Stimulated activated CD4-positive, alpha-beta T cell treated with anti-CD3 and anti-CD28 coated beads, TNF-alpha, amount 100 ng/mL, for 1 hour (primary cell): ENCODE data around the gene ADTRP.
"Not testable (repeated sequence)": the region's sequence is repeated elsewhere in the genome, so short reads cannot be mapped to it uniquely, and the experiment has no call there.

Source experiments
- DNase-seq, 3 donors: peaks; one replicate each; pipeline ENCODE4 v3.0.0-alpha.2; 2020; ENCODE audit warnings: low read depth in 3 of 3, low spot score in 1 of 3

Gene ADTRP

DNA sequence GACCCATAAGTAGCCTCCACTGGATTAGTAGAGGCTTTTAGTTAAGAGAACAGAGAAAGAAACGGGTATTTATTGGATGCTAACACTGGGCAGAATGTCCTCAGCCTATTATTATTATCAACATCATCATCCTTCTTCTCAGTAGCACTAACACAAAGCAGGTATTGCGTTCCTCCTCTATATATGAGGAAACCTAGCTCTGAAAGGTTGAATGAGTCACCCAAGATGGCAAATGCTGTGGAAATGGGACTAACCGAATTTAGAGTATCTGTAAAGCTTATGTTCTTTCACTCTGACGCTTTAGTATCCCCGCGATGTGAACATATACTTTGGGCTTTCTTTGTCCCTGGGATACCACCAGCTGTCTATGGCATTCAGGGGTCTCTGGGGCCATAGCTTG, 77.0 kb downstream of the ADTRP start:
- DNase-seq: no peak

DNA sequence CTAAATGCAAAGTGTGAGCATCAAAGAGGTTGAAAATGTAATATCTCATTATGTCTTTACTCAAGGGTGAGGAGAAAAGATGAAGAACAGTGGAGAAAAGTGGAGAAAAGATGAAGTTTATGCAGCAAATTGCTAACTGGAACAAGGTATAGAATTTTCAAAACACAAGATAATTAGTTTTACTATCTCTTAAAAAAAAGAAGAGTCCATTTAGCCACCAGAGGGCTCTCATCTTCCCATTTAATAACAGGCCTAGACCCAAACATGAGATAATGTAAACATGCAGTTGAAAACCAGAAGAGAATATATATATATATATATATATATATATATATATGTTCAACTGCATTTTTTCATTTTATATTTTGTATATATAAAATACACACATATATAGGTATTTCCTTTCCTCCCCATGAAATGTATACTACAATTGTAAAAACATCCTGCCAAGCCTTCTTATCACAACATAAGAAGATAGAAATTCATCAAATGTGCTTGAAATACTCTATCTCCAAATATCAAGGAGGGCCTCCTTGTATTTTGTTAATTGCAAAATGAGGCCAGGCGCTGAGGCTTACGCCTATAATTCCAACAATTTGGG, 78.4 kb downstream of the ADTRP start:
- DNase-seq: no peak

DNA sequence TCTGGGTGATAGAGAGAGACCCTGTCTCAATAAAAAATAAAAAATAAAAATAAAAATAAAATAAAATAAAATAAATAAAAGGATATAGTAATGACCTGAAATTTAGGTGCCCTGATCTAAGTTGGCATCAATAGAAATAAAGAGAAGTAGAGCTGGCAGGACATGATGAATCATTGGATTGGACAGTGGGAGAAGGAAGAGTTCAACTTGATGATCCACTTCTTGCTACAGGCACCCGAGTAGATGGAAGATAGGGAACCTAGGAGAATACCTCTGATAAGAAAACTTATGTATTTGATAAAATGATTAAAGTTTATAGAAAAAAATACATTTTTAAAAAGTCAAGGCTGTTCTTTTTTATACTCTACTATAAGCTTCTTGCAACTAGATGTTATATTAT, 79.0 kb downstream of the ADTRP start:
- DNase-seq: no peak

DNA sequence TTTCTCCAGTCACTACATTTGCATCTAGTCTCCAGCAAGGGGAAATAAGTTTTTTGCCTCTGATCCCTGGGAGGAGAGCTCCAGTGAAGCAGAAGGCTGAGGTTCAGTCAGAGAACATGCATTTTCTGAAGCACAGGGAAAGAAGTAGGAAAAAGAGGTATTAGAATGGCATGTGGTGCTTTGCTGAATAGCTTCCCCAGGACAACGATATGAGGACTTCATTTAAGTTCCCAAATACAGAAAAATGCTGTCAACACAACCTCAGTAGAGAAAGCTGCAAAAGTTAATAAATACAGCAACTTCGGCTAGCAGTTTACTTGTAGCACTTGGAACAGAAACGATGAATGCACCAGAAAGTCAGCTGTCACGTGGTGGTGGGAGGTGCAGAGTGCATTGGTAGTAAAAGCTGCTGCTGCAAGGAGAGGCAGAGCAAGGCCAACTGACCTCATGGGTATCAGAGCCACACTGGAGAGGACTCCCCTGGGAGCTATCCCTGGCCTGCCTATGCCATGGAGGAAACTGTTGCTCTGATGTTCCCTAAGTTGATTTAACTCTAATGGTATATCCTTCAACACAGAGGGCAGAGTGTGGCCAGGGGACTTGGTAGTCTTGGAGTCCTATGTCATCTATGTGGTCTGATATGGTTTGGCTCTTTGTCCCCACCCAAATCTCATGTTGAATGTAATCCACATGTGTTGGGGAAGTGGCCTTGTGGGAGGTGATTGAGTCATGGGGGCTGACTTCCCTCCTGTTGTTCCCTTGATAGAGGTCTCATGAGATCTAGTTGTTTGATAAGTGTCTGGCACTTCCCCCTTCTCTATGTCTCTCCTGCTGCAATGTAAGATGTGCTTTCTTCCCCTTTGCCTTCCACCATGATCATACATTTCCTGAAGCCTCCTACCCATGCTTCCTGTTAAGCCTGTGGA, 85.9 kb downstream of the ADTRP start:
- no peak for DNase-seq

DNA sequence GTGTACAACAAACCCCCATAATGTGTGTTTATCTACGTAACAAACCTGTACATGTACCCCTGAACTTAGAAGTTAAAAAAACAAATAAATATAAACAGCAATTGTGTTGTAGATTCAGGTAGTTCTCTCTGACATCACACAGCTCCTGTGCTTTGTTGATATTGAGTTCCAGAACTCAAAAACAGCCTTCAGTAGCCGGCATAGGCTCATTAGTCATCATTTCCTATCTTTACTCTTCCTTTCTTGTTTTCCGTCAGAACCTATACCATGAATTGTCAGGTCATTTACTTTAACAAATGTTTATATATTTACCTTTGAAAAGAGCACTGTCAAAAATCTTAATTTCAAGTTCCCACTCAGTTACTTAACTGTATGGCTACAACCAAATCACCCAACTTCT, 88.8 kb downstream of the ADTRP start:
- no peak for DNase-seq

DNA sequence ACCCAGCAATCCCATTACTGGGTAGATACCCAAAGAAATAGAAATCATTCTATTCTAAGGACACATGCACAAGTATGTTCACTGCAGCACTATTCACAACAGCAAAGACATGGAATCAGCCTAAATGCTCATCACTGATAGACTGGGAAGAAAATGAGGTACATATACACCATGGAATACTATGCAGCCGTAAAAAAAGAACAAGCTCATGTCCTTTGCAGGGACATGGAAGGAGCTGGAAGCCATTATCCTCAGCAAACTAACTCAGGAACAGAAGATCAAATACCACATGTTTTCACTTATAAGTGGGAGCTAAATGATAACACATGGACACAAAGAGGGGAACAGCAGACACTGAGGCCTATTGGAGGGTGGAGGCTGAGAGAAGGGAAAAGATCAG, 89.2 kb downstream of the ADTRP start:
- DNase-seq: not testable (repeated sequence)

DNA sequence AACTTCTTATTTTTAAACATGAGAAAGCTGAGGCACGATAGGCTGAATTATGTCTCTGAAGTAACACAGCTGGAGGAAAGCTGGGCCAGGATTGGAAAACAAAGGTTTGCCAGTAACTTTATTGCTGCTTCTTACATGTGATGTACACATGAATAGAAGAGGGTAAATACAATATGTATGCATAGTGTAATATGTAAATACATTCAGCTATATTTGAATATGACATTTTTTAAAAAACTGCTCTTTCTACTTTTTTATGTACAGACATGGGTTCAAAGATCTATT, 90.2 kb downstream of the ADTRP start:
- no peak for DNase-seq

DNA sequence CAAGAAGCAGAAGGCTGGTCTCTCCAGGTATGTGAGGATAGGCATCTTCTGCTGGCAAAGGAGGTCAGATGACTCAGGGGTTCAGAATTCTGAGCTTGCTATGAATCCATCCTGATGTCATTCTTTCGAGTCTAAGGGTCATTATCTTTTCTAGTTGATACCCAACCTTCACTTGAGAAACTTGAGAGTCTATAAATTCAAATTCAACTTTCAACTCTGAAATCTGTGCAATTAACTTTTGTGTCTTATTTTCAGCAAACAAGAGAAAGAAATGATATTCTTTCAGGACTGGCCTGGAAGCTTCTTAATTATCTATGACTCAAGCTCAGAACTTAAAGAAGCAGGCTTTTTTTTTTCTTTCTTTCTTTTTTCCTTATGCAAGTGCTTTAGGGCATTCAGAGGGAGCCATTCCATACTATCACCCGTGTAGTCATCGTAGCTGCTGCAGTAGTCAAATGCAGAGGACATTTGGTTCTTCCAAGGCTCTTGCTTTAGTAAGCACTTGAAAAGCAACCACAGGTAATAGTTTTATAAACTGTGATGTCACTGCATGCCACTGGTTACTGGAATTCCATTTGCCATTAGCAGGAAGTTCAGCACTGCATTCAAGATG, 93.0 kb downstream of the ADTRP start:
- no peak for DNase-seq

DNA sequence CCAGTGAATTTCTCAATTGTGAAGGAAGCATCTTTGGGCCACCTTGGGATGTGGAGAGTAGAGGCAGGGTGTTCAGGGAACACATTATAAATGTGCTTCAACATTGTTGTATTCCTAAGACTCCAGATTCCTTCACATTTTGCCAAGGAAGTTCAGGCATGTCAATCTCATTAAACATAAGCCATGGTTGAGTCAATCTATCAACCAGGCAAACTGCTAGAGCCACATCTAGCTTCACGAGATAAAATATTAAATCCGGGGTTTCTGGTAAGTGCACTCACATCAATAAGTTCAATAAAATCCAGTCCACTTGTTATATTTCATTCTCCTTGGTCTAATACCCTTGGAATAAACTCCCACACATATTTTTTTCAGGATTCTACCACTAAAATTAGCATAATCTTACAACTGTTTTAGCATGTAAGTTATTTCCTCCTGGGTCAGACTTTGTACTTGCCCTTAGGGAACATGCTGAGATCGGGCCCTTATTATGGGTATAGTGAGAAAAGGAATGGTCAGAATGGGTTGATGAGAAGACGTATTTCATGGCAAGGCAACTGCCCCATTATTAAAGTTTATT, 93.6 kb downstream of the ADTRP start:
- DNase-seq: no peak

DNA sequence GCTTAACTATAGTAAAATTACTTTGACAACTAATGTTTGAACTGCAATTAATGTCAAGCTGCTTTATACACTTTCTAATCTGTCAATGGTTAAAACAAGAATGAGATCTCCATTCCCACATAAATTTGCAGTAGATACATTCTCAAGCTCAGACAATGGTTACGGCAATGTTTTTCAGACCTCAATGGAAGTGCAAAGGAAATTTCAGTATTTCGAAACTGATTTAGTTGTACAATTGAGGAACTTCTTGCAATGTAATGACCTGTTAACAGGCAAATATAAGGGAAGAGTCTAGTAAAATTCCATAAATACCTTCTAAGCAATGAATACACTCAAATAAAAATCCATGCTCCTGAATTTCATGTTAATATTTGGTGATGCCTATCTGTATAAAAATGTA, 94.7 kb downstream of the ADTRP start:
- DNase-seq: no peak

DNA sequence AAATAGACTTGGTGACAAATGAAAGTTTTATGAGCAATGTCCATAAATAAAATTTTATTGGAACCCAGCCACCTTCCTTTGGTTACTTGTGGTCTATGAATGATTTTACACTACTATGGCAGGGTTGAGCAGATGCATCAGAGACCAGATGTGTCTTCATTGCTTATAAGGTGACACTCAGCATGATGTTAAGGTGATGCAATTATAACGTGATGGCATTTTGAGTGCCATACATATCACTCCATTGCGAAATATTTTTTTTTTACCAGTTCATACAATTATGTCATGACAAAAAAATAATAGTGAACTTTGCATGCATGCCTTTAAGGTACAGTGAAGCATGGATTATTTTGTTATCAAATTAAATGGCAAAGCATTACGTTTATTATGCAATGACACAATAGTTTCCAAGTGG, 96.0 kb downstream of the ADTRP start:
- no peak for DNase-seq

DNA sequence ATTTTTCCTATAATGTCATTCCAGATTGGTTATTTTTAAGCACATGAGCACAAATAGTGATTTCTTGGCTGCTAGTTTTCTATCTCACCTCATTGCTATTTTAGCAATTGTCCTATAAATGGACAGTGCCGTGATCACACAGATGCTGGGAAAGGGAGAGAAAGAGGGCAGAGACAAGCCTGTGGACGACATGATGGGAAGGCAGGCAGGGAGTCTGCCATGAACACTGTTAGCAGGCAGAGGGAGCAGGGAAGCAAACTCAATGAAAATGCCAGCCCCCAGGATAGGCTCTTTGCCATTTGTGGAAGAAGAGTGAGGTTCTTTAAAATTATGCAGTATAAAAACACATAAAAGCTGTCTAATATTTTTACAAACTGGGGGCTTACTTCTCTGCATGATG, 96.8 kb downstream of the ADTRP start:
- no peak for DNase-seq

DNA sequence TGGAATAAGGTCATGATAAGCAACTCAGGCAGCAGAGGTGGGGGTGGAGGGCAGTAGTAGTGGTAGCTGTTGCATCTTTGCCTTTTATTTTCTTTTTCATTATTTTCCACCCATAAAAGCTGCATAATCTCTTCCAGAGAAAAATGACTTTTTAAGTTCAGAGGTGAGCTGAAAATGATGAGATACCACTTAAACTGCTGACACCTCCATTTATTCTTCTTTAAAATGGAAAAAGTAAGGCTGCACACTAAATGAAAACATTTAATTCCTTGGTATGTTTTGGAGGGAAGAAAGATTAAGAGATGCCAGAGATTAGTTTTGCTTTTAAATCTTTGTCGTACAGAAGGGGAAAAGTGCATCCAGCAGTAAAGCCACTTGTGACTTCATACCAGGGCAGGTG, 97.2 kb downstream of the ADTRP start:
- DNase-seq: no peak

DNA sequence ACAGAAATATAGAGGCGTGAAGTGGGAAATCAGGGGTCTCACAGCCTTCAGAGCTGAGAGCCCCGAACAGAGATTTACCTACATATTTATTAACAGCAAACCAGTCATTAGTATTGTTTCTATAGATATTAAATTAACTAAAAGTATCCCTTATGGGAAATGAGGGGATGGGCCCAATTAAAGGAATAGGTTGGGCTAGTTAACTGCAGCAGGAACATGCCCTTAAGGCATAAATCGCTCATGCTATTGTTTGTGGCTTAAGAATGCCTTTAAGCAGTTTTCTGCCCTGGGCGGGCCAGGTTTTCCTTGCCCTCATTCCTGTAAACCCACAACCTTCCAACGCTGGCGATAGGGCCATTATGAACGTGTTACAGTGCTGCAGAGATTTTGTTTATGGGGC, 98.1 kb downstream of the ADTRP start:
- DNase-seq: not testable (repeated sequence)

DNA sequence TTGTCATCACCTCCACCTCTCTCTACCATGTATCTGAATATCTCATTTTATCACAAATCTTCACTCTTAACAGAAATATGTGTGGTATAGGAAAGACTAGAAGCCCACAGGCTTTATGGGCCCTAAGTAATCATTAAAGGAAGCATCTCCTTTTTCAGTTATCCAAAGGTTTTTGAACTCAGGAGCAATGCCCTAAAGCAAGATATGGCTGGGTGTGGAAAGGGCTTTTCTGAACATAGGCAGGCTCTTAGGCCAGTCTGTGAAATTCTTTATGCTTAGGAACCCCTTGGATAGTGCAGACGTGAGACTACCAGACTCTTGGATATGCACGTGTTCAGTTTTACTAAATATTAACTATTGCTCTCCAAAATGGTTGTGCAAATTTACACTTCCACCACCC, 99.5 kb downstream of the ADTRP start:
- no peak for DNase-seq

DNA sequence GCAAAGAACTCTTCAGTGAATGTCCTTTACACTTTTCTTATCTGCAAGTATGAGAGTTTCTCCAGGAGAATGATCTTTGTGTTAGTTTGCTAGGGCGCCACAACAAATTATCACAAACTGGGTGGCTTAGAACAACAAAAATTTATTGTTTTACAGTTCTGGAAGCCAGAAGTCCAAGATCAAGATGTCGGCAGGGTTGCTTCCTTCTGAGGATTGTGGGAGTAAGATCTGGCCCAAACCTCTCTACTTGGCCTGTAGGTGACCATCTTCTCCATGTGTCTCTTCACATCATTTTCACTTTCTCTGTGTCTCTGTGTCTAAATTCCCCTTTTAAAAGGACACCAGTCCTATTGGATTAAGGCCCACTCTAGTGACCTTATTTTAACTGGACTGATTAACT, 103.0 kb downstream of the ADTRP start:
- DNase-seq: no peak

DNA sequence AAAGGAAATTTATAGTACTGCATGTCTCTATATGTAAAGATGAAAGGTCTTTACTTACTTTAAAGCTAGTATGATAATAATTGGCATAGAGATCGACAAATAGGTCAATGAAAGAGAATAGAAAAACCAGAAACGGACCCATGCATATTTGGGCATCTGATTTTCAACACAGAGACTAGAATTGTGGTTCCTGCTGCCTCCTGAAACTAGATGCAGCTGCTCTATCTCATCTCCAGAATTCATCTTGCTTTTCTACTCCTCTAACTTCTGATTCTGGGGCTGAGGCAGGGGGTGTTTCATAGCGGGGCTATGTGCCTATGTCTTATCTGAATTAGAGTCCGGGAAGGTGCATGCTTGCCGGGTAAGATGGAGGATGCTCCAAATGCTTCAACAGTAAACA, 105.9 kb downstream of the ADTRP start:
- no peak for DNase-seq

DNA sequence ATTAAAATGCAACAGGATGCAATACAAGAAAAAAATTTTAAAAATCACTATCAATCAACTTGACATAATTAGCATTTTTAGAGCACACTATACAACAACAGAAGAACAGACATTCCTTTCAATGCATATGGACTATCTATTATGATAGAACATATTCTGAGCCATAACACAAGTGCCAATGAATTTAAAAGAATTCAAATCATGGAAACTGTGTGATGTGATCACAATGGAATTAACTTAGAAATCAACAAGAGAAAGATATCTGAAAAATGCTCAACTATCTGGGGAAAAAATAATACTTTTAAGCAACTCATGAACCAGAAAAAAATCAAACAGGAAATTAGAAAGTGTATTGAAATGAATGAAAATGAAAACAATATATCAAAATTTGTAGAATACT, 106.3 kb downstream of the ADTRP start:
- DNase-seq: no peak

DNA sequence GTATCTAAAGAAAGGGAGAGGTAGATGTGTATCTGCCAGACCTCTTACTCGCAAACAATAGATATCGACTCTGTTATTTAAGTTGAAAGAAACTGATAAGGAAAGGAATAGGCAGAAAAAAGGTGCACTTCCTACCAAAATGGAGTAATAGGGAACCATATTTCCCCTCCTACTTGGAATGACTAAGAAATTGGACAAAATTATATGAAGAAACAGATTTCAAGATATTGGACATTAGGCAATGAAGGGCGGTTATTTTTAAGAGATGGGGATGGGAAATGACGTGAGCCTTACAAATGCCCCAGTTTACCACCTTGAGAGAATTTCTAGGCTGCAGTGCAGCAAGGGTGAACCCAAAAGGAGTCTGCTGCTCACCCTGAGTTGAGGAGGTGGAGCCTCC, 108.9 kb downstream of the ADTRP start:
- no peak for DNase-seq

DNA sequence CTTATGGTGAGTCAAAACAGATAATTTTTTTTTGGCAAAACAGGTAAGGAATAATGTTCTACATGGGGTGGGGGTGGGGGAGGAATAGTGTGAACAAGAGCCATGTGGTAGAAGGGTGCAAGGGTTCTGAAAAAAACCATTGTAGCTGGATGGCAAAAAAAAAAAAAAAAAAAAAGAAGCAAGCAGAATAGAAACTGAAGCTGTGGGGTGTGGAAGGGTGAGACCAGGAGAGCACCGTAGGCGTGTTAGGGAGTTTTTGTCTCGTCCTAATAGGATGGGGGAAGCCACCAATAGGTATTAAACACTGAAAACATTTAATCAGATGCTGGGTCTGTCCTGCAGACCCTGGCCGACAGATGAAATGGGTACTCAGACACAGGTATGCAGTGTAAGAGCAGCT, 110.1 kb downstream of the ADTRP start:
- DNase-seq: no peak

DNA sequence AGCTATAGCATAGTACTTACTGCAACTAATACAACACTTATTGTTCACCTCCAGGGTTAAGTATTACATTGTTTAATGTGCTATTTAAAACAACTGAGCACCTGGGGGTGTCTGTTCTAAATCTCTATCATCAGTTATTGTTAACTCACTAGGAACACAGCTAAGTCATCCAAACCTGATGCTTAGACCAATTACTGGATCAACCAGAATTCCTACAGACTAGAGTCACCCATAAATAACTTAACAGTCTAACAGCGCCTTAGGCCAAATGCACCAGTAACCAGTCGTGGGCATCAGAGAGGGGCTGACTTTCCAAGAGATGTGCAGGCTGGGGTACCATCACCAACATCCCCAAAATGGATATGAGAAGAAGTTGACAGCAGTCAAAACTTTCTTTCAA, 110.7 kb downstream of the ADTRP start:
- DNase-seq: no peak

DNA sequence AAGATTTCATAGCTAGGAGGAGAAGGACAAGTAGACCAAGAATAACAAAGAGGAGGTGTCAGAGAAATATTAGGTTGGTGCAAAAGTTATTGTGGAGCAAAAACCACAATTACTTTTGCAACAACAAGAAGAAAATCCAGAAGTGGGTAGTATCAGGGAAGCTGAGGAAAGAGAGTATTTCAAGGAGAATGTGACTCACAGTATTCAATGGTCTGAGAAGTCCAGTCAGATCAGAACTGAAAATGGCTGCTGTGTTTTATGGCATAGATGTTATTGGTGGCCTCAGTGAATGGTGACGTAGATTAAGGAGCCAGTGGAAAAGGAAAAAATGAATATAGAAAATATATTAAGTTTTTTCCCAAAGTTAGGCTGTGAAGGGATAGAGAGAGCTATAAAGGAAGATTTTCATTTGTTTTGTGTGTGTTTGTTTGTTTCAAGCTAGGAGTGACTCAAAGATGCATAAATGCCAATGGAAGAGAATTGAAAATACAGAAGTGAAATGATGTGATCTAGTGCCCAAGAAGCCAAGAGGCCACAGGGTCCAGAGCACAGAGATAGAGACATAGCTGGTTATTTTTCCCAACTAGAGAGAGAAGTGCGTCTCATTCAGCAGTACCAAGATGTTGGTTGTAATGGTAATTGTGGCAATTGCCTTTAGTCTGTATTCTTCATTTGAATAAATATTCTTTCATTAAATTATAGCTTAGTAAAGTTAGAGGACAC, 112.8 kb downstream of the ADTRP start:
- no peak for DNase-seq
